Dendritic cell treated with granulocyte-macrophage colony-stimulating factor and Interleukin-4, amounts not matched to agents 40 ng/mL and 50 ng/mL, for 4 days (primary cell): ENCODE data around the gene NAGLU.
A peak's percentile ranks its signal among the peaks of the same experiment; 100 is the strongest.
"Not testable (repeated sequence)": the region's sequence is repeated elsewhere in the genome, so short reads cannot be mapped to it uniquely, and the experiment has no call there.

Experiments
- H3K27ac Mint-ChIP-seq: one replicate; pipeline ENCODE4 v1.8.0; 2022; ENCODE audit warnings: mild to moderate bottlenecking, mixed read lengths
- H3K27me3 Mint-ChIP-seq: one replicate; pipeline ENCODE4 v1.8.0; 2022; ENCODE audit warnings: mild to moderate bottlenecking, mixed read lengths
- H3K36me3 Mint-ChIP-seq: one replicate; pipeline ENCODE4 v1.8.0; 2022; ENCODE audit warnings: low read depth, mixed read lengths
- H3K4me1 Mint-ChIP-seq: one replicate; pipeline ENCODE4 v1.8.0; 2022; ENCODE audit warnings: low read depth, mixed read lengths
- H3K4me3 Mint-ChIP-seq: one replicate; pipeline ENCODE4 v1.8.0; 2022; ENCODE audit warnings: mild to moderate bottlenecking, moderate library complexity, mixed read lengths
- H3K9me3 Mint-ChIP-seq: one replicate; pipeline ENCODE4 v1.8.0; 2022; ENCODE audit warnings: mixed read lengths
- intact Hi-C: fragments of 100-400 bp; cut with micrococcal nuclease; formaldehyde crosslinking; loops from one replicate; pipeline ENCODE4 v1.15.0; 2022

Gene NAGLU

GRCh38 chr17:42544874-42545283 lies 8.8 kb downstream of the NAGLU start:
- Mint-ChIP-seq H3K36me3 (peaks cover 68% of the 10 kb centered on the region), H3K27me3 (peaks cover 26% of the 10 kb centered on the region), H3K9me3 (no peaks in the 10 kb centered on the region), H3K4me3 (no peak overlapping the region), H3K4me1 (peaks cover 8% of the 10 kb centered on the region), H3K27ac (no peak overlapping the region)
- intact Hi-C loops = no loop called here

GRCh38 chr17:42545755-42546505 lies 9.9 kb downstream of the NAGLU start:
- Mint-ChIP-seq H3K27me3 (peaks cover 31% of the 10 kb centered on the region), H3K36me3 (peaks cover 62% of the 10 kb centered on the region), H3K4me1 (peaks cover 12% of the 10 kb centered on the region)
- H3K27ac Mint-ChIP-seq, intact Hi-C loops, H3K9me3 Mint-ChIP-seq, H3K4me3 Mint-ChIP-seq: not testable (repeated sequence)

- intact Hi-C loops = no loop called here
- peaks cover 33% of the 10 kb centered on the region for H3K27me3 Mint-ChIP-seq
- no peak overlapping the region for H3K27ac Mint-ChIP-seq
- no peak overlapping the region for H3K4me3 Mint-ChIP-seq
- no peaks in the 10 kb centered on the region for H3K9me3 Mint-ChIP-seq
- peaks cover 17% of the 10 kb centered on the region for H3K4me1 Mint-ChIP-seq
- H3K36me3 Mint-ChIP-seq = peaks cover 59% of the 10 kb centered on the region
These were observed 11.0 kb downstream of the NAGLU start for GRCh38 chr17:42547001-42547461.

- peaks cover 58% of the 10 kb centered on the region for H3K36me3 Mint-ChIP-seq
These were observed 11.6 kb downstream of the NAGLU start for GRCh38 chr17:42547698-42548069.

GRCh38 chr17:42548070-42548837 lies 12.2 kb downstream of the NAGLU start:
- peak overlapping the region; percentile 15 for H3K4me3 Mint-ChIP-seq
- intact Hi-C loops = no loop called here

More at GRCh38 chr17:42547698-42548069, 11.6 kb downstream of the NAGLU start:
- Mint-ChIP-seq H3K4me3 (no peak overlapping the region), H3K27ac (no peak overlapping the region), H3K4me1 (peaks cover 24% of the 10 kb centered on the region), H3K9me3 (no peaks in the 10 kb centered on the region), H3K27me3 (peaks cover 33% of the 10 kb centered on the region)
- intact Hi-C loops = no loop called here

GRCh38 chr17:42548993-42549755 lies 13.1 kb downstream of the NAGLU start:
- no peaks in the 10 kb centered on the region for H3K9me3 Mint-ChIP-seq
- no peak overlapping the region for H3K4me3 Mint-ChIP-seq
- intact Hi-C loops = no loop called here
- no peak overlapping the region for H3K27ac Mint-ChIP-seq
- H3K4me1 Mint-ChIP-seq = peaks cover 38% of the 10 kb centered on the region
- H3K27me3 Mint-ChIP-seq = peaks cover 33% of the 10 kb centered on the region
- H3K36me3 Mint-ChIP-seq = peaks cover 54% of the 10 kb centered on the region

More at GRCh38 chr17:42548070-42548837, 12.2 kb downstream of the NAGLU start:
- H3K27me3 Mint-ChIP-seq = peaks cover 33% of the 10 kb centered on the region
- H3K27ac Mint-ChIP-seq = no peak overlapping the region
- peaks cover 29% of the 10 kb centered on the region for H3K4me1 Mint-ChIP-seq
- no peaks in the 10 kb centered on the region for H3K9me3 Mint-ChIP-seq
- H3K36me3 Mint-ChIP-seq = peaks cover 57% of the 10 kb centered on the region

GRCh38 chr17:42552736-42553135 lies 16.7 kb downstream of the NAGLU start, which contains the start of gene HSD17B1:
HSD17B1 (plus strand) TSS chr17:42552923; CDS start chr17:42552934, 11 bp downstream.
- Mint-ChIP-seq H3K27me3 (peaks cover 24% of the 10 kb centered on the region), H3K4me3 (peak within 1 kb of the TSS; percentile 99), H3K27ac (peak within 1 kb of the TSS; percentile 89), H3K36me3 (peaks cover 39% of the 10 kb centered on the region), H3K4me1 (peaks cover 47% of the 10 kb centered on the region)
- intact Hi-C loops, H3K9me3 Mint-ChIP-seq: not testable (repeated sequence)

GRCh38 chr17:42553161-42553818 lies 17.2 kb downstream of the NAGLU start:
- Mint-ChIP-seq H3K9me3 (no peaks in the 10 kb centered on the region), H3K4me1 (peaks cover 47% of the 10 kb centered on the region), H3K36me3 (peaks cover 35% of the 10 kb centered on the region), H3K27ac (peak overlapping the region; percentile 89), H3K4me3 (peak overlapping the region; percentile 99), H3K27me3 (peaks cover 19% of the 10 kb centered on the region)
- intact Hi-C loops = no loop called here

- Mint-ChIP-seq H3K4me1 (peaks cover 44% of the 10 kb centered on the region), H3K36me3 (peaks cover 35% of the 10 kb centered on the region), H3K4me3 (peak overlapping the region; percentile 99), H3K27ac (peak overlapping the region; percentile 89), H3K9me3 (no peaks in the 10 kb centered on the region), H3K27me3 (peaks cover 13% of the 10 kb centered on the region)
- intact Hi-C loops = no loop called here
These were observed 17.8 kb downstream of the NAGLU start for GRCh38 chr17:42553866-42554249.

- H3K36me3 Mint-ChIP-seq = peaks cover 35% of the 10 kb centered on the region
- peaks cover 7% of the 10 kb centered on the region for H3K27me3 Mint-ChIP-seq
- no peaks in the 10 kb centered on the region for H3K9me3 Mint-ChIP-seq
- H3K4me1 Mint-ChIP-seq = peaks cover 40% of the 10 kb centered on the region
- intact Hi-C loops = no loop called here
- peak overlapping the region; percentile 89 for H3K27ac Mint-ChIP-seq
- H3K4me3 Mint-ChIP-seq = peak overlapping the region; percentile 99
These were observed 18.4 kb downstream of the NAGLU start for GRCh38 chr17:42554250-42555121.

GRCh38 chr17:42555122-42555622 lies 19.1 kb downstream of the NAGLU start:
- H3K36me3 Mint-ChIP-seq = peaks cover 35% of the 10 kb centered on the region

GRCh38 chr17:42555961-42556617 lies 20.0 kb downstream of the NAGLU start:
- H3K4me1 Mint-ChIP-seq = peaks cover 44% of the 10 kb centered on the region
- intact Hi-C loops = not testable (repeated sequence)
- peaks cover 29% of the 10 kb centered on the region for H3K36me3 Mint-ChIP-seq

More at GRCh38 chr17:42555122-42555622, 19.1 kb downstream of the NAGLU start:
- intact Hi-C loops = no loop called here
- H3K4me3 Mint-ChIP-seq = peak overlapping the region; percentile 99
- H3K27ac Mint-ChIP-seq = peak overlapping the region; percentile 89
- H3K4me1 Mint-ChIP-seq = peaks cover 44% of the 10 kb centered on the region
- peaks cover 6% of the 10 kb centered on the region for H3K27me3 Mint-ChIP-seq
- H3K9me3 Mint-ChIP-seq = no peaks in the 10 kb centered on the region

More at GRCh38 chr17:42555961-42556617, 20.0 kb downstream of the NAGLU start:
- H3K4me3 Mint-ChIP-seq, H3K27ac Mint-ChIP-seq, H3K27me3 Mint-ChIP-seq, H3K9me3 Mint-ChIP-seq: not testable (repeated sequence)
